GM12891 (cell line): ENCODE results near the gene OBP2A.

Experiments
- PAX5 ChIP-seq: IDR thresholded peaks from 2 replicates; pipeline ENCODE4 v1.6.1; 2011; ENCODE audit warnings: low read length, moderate library complexity, mild to moderate bottlenecking; ENCODE audit not compliant: insufficient read depth, severe bottlenecking
- POLR2A ChIP-seq: IDR thresholded peaks from 2 replicates; pipeline ENCODE4 v1.6.1; 2011; ENCODE audit warnings: low read depth, low read length, control low read depth
- POLR2AphosphoS5 ChIP-seq: IDR thresholded peaks from 2 replicates; pipeline ENCODE4 v1.6.1; 2011; ENCODE audit warnings: low read depth, low read length, control low read depth
- POU2F2 ChIP-seq: IDR thresholded peaks from 2 replicates; pipeline ENCODE4 v1.6.1; 2011; ENCODE audit warnings: low read depth, mild to moderate bottlenecking, control low read depth, low read length, moderate library complexity
- SPI1 ChIP-seq: IDR thresholded peaks from 2 replicates; pipeline ENCODE4 v1.6.1; 2011; ENCODE audit warnings: low read depth, low read length, control low read depth
- TAF1 ChIP-seq: IDR thresholded peaks from 2 replicates; pipeline ENCODE4 v1.6.1; 2011; ENCODE audit warnings: low read depth, low read length, control low read depth

DNA sequence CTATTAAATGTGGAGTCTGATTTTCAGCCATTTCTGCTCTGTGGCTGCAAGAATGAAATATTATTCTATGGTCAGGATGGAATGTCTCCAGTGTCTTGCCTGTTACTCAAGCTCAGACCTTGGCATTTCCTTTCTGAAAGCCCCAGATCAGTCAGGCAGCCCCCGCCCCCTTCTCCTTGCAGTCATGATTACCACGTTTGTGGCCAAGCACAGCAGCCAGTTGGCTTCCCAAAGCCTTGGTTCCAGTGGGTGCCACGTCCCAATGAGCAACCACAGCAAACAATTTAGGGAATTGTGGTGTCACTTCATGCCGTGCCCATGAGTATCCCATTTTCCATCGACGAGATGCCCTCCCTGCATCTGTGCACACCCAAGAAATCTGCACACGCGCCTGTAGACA lies 9.7 kb upstream of the OBP2A start:
- TF ChIP-seq POLR2AphosphoS5 (no peak), POLR2A (no peak), TAF1 (no peak), POU2F2 (no peak), PAX5 (no peak), SPI1 (no peak)
